Spleen (tissue), 11 donors: ENCODE data around the gene SLC25A34. TPM values are rescaled to one million over a fixed set of nuclear protein-coding genes. Genes with fewer than 3 reads are reported as not detected.

Source experiments
- DNase-seq: peaks from one replicate; pipeline ENCODE4 v3.0.0-alpha.2; 2020
- H3K27ac ChIP-seq, 8 donors: fragments of 200-600 bp; sonication (generic) in 7 of 8; 1 replicate in 4 of 8; 2 replicates in 4 of 8; pipeline versions ENCODE4 v1.5.0 to v1.8.0; 2016 to 2021; ENCODE audit warnings: inconsistent platforms in 4 of 8, mild to moderate bottlenecking in 4 of 8, moderate library complexity in 1 of 8
- H3K27me3 ChIP-seq, 7 donors: fragments of 200-600 bp; sonication (generic) in 6 of 7; replicated peaks in 1 of 7; 1 replicate in 4 of 7; 2 replicates in 3 of 7; pipeline versions ENCODE4 v1.5.0 to v1.8.0; 2016 to 2021; ENCODE audit warnings: inconsistent platforms in 3 of 7, mild to moderate bottlenecking in 1 of 7
- H3K36me3 ChIP-seq, 6 donors: fragments of 200-600 bp; sonication (generic) in 5 of 6; 1 replicate in 4 of 6; 2 replicates in 2 of 6; pipeline versions ENCODE4 v1.5.0 to v1.8.0; 2016 to 2021; ENCODE audit warnings: inconsistent platforms in 2 of 6
- H3K4me1 ChIP-seq, 6 donors: fragments of 200-600 bp; sonication (generic) in 5 of 6; 1 replicate in 3 of 6; 2 replicates in 3 of 6; pipeline versions ENCODE4 v1.5.0 to v1.8.0; 2016 to 2021; ENCODE audit warnings: inconsistent platforms in 3 of 6
- H3K4me3 ChIP-seq, 8 donors: fragments of 200-600 bp; sonication (generic) in 7 of 8; 1 replicate in 4 of 8; 2 replicates in 4 of 8; pipeline versions ENCODE4 v1.5.0 to v1.8.0; 2016 to 2021; ENCODE audit warnings: inconsistent platforms in 4 of 8, mild to moderate bottlenecking in 4 of 8, moderate library complexity in 2 of 8
- H3K9me3 ChIP-seq, 8 donors: fragments of 200-600 bp; sonication (generic) in 7 of 8; 1 replicate in 4 of 8; 2 replicates in 4 of 8; pipeline versions ENCODE4 v1.5.0 to v1.8.0; 2016 to 2021; ENCODE audit warnings: inconsistent platforms in 4 of 8
- POLR2A ChIP-seq, 3 donors: fragments of 450-650 bp; IDR thresholded peaks; one replicate each; pipeline ENCODE4 v1.5.1; 2017; ENCODE audit warnings: antibody characterized with exemption in 3 of 3, mild to moderate bottlenecking in 1 of 3
- POLR2AphosphoS5 ChIP-seq, 3 donors: sonication (generic); formaldehyde crosslinking; IDR thresholded peaks; one replicate each; pipeline ENCODE4 v1.5.1; 2017; ENCODE audit warnings: antibody characterized with exemption in 3 of 3
- WGBS, 5 donors: extraction: QIAGEN DNeasy Blood & Tissue Kit in 3 of 5; methylation state at CpG; one replicate each; pipeline versions ENCODE4 v1.1.5 to v1.1.7; 2013 to 2018; 5-methylcytosine and 5-hydroxymethylcytosine counted together
- intact Hi-C: fragments of 100-400 bp; cut with DNase I; formaldehyde crosslinking; loops from one replicate; pipeline ENCODE4 v1.15.0; 2023; ENCODE audit warnings: low total_unique reads
- polyA plus RNA-seq, 3 donors: library from polyadenylated mRNA; stranded (reverse); fragments of 200-250 nt; gene quantifications; one replicate each; pipeline ENCODE4 v1.2.1, GENCODE V29; 2013
- total RNA-seq, 7 donors: library from RNA; depleted of rRNA in 3 of 7; stranded (reverse); fragments of >200 nt in 3 of 7; fragmentation: NEBNext Ultra II Directional in 4 of 7; extraction: Animal tissue kit (Norgen Biotek cat#: 25700) in 4 of 7; gene quantifications; one replicate each; pipeline versions ENCODE4 v1.1.0 to v1.2.1, GENCODE V29; 2016 to 2021
- TF ChIP-seq, protein P1 (sequence below), 11 experiments: fragments of 200-600 bp in 7 of 11; fragments of 450-650 bp in 4 of 11; sonication (generic) in 4 of 11; IDR thresholded peaks in 8 of 11; conservative IDR thresholded peaks in 3 of 11; 1 replicate in 7 of 11; 2 replicates in 4 of 11; pipeline versions ENCODE4 v1.4.0 to v1.8.0; 2016 to 2021; ENCODE audit warnings: antibody characterized with exemption in 11 of 11, inconsistent platforms in 4 of 11, mild to moderate bottlenecking in 1 of 11
- donor health status: healthy with polysubstance abuse.
- donor health status: DM: no; HTN: no; CAD: no; lungs with moderate emphysema.
- donor health status: DM: no; HTN: no; CAD: no.
- donor health status: Bipolar disorder and iron deficiency.
- donor health status: healthy.
- donor health status: DM: no; HTN: no; CAD: no.
- donor health status: DM: yes; HTN: yes; CAD: no.

Gene SLC25A34
- total and polyA plus RNA-seq, 10 donors: 0.77 to 3.7 (median 2.5) TPM

DNA sequence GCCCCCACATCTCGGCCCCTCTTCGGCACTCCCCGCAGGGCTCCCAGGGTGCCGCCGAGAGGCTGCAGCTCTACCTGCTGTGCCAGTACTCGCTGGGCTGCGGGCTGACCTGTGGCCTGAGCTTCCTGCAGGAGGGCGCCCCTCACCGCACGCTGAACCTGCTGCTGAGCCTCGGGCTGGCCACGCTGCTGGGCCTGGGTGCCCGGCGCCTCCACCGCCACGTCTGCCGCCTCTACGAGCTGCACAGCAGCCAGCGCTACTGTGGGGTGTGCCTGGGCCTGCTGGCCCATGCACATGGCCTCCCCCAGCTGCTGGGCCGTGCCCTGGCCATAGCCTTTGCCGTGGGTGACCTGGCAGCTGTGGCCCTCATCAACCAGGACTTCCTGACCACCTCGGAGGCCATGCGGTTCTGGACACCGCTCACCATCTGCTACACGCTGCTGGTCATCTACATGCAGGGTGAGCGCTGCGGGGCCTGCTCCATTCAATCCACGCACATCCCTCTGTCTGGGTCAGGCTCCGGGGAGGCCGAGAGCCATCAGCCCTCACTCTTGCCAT is 8.1 kb downstream of the SLC25A34 start:
- H3K9me3 ChIP-seq: no peaks in the 10 kb centered on the region
- no peak overlapping the region for H3K27ac ChIP-seq
- TF ChIP-seq POLR2A (IDR thresholded peaks at IDR 0.05): no peak
- TF ChIP-seq, protein P1, sequence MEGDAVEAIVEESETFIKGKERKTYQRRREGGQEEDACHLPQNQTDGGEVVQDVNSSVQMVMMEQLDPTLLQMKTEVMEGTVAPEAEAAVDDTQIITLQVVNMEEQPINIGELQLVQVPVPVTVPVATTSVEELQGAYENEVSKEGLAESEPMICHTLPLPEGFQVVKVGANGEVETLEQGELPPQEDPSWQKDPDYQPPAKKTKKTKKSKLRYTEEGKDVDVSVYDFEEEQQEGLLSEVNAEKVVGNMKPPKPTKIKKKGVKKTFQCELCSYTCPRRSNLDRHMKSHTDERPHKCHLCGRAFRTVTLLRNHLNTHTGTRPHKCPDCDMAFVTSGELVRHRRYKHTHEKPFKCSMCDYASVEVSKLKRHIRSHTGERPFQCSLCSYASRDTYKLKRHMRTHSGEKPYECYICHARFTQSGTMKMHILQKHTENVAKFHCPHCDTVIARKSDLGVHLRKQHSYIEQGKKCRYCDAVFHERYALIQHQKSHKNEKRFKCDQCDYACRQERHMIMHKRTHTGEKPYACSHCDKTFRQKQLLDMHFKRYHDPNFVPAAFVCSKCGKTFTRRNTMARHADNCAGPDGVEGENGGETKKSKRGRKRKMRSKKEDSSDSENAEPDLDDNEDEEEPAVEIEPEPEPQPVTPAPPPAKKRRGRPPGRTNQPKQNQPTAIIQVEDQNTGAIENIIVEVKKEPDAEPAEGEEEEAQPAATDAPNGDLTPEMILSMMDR (IDR thresholded peaks at IDR 0.05 in 8 of 11, conservative IDR thresholded peaks at IDR 0.05 in 3 of 11): no peak
- peak in 1 of 3 donors; percentile 47 for TF ChIP-seq POLR2AphosphoS5 (IDR thresholded peaks at IDR 0.05)
- peaks cover 0 to 36% (median 16%) of the 10 kb centered on the region in 6 donors for H3K4me1 ChIP-seq
- intact Hi-C loops: loop anchor here (10.0 kb wide), 1 partner anchor 119 kb away; no protein-coding TSS in a partner anchor
- 81 to 86% (median 85%) methylated on average over 16 to 30 of the region's 30 CpGs for WGBS, 5 donors
- H3K36me3 ChIP-seq: peaks cover 0 to 5% (median 0%) of the 10 kb centered on the region in 6 donors
- no peak for DNase-seq
- no peak overlapping the region for H3K4me3 ChIP-seq
- H3K27me3 ChIP-seq: no peaks in the 10 kb centered on the region

DNA sequence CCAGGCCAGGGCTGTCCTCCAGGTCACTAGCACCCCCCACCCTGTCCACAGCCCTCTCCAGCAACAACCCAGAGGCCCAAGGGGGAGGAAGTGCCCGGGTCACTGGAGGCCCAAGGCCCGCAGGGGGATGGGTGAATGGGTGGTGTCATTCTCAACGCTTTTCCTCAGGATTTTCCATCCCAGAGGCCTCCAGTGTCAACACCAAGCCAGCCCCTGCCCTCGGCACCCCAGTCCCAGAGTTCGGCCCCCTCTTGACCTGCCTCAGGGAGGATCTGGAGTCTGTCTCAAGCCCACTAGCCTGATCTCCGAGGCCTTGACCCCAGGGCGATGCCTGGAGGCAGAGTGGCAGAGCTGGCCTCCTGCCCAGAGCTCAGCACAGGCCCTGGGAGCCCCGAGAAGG is 11.3 kb downstream of the SLC25A34 start:
- H3K27ac ChIP-seq: peak overlapping the region in 4 of 8 donors; percentile 16 to 71 (median 42)

DNA sequence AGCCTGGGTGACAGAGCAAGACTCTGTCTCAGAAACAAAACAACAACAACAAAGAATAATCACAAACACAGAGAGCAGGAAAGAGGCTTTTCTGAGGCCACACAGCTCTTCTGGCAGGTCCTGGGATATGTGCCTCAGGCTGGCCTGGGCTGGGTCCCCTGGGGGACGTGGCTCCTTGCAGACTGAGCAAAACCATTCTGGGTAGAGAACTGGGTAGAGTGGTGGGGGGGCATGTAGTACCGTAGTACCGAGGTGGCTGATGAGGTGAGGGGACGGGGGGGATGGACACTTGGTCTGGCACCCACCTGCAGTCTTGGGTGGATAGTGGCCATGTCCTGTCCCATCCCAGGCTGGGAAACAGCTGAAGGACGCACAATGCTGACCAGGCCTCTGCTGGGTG is 12.2 kb downstream of the SLC25A34 start:
- TF ChIP-seq POLR2AphosphoS5 (IDR thresholded peaks at IDR 0.05) (no peak), POLR2A (IDR thresholded peaks at IDR 0.05) (no peak)
- TF ChIP-seq, protein P1 (IDR thresholded peaks at IDR 0.05 in 8 of 11, conservative IDR thresholded peaks at IDR 0.05 in 3 of 11): no peak
- no peaks in the 10 kb centered on the region for H3K27me3 ChIP-seq
- H3K4me3 ChIP-seq: no peak overlapping the region
- peak overlapping the region in 3 of 8 donors; percentile 36 to 71 (median 61) for H3K27ac ChIP-seq
- H3K4me1 ChIP-seq: peaks cover 4 to 37% (median 18%) of the 10 kb centered on the region in 6 donors
- H3K9me3 ChIP-seq: no peaks in the 10 kb centered on the region
- no peaks in the 10 kb centered on the region for H3K36me3 ChIP-seq
- WGBS, 5 donors: 81 to 95% (median 90%) methylated on average over 4 to 5 of the region's 5 CpGs
- no peak for DNase-seq
- intact Hi-C loops: loop anchor here (10.0 kb wide), 1 partner anchor 123 kb away; no protein-coding TSS in a partner anchor

More for the DNA sequence above, 11.3 kb downstream of the SLC25A34 start:
- H3K4me3 ChIP-seq: no peak overlapping the region
- TF ChIP-seq POLR2AphosphoS5 (IDR thresholded peaks at IDR 0.05) (peak in 1 of 3 donors; percentile 28), POLR2A (IDR thresholded peaks at IDR 0.05) (no peak)
- 30 to 69% (median 61%) methylated on average over 8 of the region's 8 CpGs for WGBS, 5 donors
- intact Hi-C loops: loop anchor here (10.0 kb wide), 1 partner anchor 123 kb away; no protein-coding TSS in a partner anchor
- peaks cover 4 to 37% (median 18%) of the 10 kb centered on the region in 6 donors for H3K4me1 ChIP-seq
- H3K27me3 ChIP-seq: no peaks in the 10 kb centered on the region
- no peaks in the 10 kb centered on the region for H3K36me3 ChIP-seq
- DNase-seq: no peak
- H3K9me3 ChIP-seq: no peaks in the 10 kb centered on the region

DNA sequence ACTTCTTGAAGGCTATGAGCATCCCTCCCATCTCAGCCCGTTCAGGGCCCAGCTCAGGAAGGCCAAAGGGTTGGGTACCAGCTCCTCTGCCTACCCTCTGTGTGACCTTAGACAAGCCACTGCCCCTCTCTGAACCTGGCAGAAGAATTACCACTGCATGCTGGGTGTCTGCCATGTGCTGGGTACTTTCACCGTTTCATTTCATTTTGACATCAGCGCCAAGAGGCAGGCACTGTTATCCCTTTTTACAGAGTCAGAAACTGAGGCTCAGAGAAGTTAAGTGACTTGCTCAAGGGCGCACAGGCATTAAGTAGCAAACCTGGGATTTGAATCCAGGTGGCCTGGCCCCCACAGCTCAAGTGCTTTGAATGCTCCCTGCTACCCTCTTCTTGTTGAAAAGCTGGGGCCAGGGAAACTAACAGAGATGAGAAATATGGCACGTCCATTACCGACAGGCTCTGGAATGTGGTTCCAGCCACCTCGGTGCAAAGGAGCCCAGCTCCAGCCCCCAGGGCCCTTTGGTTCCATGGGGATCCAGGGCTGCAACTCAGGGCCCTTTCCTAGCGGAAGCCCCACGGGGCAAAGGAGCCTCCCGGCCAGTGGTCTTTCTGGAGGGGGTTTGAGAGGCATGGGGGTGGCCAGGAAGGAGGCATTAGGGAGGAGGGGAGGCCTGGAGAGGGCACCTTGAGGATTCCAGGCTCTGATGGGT is 12.8 kb downstream of the SLC25A34 start:
- intact Hi-C loops: loop anchor here (10.0 kb wide), 1 partner anchor 124 kb away; no protein-coding TSS in a partner anchor
- H3K27me3 ChIP-seq: no peaks in the 10 kb centered on the region

More for the DNA sequence above, 12.8 kb downstream of the SLC25A34 start:
- WGBS, 5 donors: 86 to 95% (median 90%) methylated on average over 10 of the region's 10 CpGs
- no peaks in the 10 kb centered on the region for H3K36me3 ChIP-seq
- peaks cover 4 to 37% (median 18%) of the 10 kb centered on the region in 6 donors for H3K4me1 ChIP-seq
- H3K27ac ChIP-seq: peak overlapping the region in 6 of 8 donors; percentile 36 to 71 (median 57)
- TF ChIP-seq, protein P1 (IDR thresholded peaks at IDR 0.05 in 8 of 11, conservative IDR thresholded peaks at IDR 0.05 in 3 of 11): no peak
- TF ChIP-seq POLR2AphosphoS5 (IDR thresholded peaks at IDR 0.05) (no peak), POLR2A (IDR thresholded peaks at IDR 0.05) (no peak)
- no peak overlapping the region for H3K4me3 ChIP-seq
- no peaks in the 10 kb centered on the region for H3K9me3 ChIP-seq
- no peak for DNase-seq
